ENCODE results near the gene MLH3.

The MLH3 gene

DNA sequence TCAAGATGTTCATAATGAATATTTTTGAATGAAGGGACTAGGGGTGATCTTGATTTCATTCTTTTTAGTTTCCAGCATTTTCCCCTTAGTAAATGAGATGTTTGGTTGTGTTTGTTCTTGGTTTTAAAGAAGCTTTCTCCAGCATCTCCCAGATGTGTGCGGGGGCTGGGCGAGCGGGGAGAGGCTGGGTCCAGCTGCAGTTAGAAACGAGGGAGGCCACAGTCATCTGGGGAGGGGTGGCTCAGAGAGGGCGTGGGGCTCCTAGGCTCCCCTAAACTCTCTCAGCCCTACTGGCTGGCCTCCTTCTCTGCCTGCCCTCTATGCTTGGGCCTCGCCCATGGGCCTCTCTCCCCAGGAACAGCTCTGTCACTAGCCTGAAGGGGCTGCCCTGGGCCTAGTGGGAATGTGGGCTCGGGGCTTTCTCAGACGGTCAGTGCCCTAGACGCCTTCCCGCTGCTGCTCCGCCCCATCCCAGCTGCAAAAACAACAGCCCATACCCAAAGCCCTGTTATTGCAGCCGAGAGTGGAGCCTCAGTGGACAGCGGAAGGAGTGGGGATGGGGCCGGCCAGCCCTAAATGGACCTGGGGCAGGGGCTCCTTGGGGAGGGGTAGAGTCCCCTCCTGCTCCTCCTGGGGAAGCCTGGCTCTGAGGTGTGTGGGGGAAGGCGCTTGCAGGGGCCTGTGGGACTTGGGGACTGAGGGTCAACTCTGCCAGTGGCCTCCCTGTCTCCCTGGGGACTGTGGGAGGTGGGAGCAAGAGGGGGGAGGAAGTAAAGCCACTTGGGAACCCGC lies 66.8 kb downstream of the MLH3 start:
- no peak for DNase-seq (ENCODE audit: low read depth in 2 of 2)

GRCh38 chr14:74983343-74983742 lies 67.9 kb downstream of the MLH3 start:
- DNase-seq (ENCODE audit: low read depth in 2 of 2) = no peak

- DNase-seq (ENCODE audit: low read depth in 2 of 2) = no peak
Measured at GRCh38 chr14:74982661-74983060, 68.6 kb downstream of the MLH3 start.

DNA sequence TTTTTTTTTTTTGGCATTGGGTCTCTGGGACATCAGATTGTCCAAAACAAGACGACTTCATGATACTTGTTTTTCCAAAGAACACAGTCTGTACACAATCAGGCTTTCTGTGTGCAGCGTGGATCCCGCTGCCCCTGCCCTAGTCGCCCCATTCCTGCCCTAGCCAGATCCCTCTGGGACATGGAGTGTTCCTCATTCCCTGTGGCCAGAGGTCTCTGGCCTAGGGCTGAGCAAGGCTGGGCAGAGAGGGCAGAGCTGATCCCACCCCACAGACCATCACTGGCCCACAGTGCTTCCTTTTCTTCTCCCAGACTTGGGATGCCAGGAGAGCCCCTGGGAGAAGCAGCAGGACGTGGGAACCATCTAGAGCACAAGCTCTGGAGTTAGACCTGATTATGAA lies 69.4 kb downstream of the MLH3 start:
- DNase-seq (ENCODE audit: low read depth in 2 of 2) = no peak

GRCh38 chr14:74981462-74981782 lies 69.8 kb downstream of the MLH3 start:
- DNase-seq (ENCODE audit: low read depth in 2 of 2) = no peak

- DNase-seq (ENCODE audit: low read depth in 2 of 2) = no peak
Measured at GRCh38 chr14:74980731-74981461, 70.4 kb downstream of the MLH3 start.

DNA sequence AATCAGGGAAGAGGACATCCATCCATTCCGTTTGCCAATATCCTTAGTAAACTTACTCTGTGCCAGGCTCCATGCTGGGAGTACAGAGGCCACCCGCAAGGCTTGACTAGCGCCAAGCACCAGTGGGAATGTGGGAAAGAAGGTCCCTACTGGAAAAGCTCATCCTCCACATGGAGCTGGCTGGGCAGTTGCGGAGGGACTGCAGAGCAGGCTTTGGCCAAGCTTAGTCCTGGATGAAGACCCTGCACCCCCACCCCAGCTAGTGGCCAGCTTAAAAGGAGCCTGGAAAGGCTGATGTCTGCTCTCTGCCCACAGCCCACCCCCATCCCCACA lies 70.9 kb downstream of the MLH3 start:
- DNase-seq (ENCODE audit: low read depth in 2 of 2) = no peak

GRCh38 chr14:74979442-74980397 lies 71.5 kb downstream of the MLH3 start:
- no peak for DNase-seq (ENCODE audit: low read depth in 2 of 2)

- DNase-seq (ENCODE audit: low read depth in 2 of 2) = no peak
Measured at GRCh38 chr14:74979029-74979428, 72.2 kb downstream of the MLH3 start.

- no peak for DNase-seq (ENCODE audit: low read depth in 2 of 2)
Measured at GRCh38 chr14:74978416-74978947, 72.8 kb downstream of the MLH3 start.

- no peak for DNase-seq (ENCODE audit: low read depth in 2 of 2)
Measured at GRCh38 chr14:74977901-74978385, 73.3 kb downstream of the MLH3 start.

- DNase-seq (ENCODE audit: low read depth in 2 of 2) = no peak
Measured at GRCh38 chr14:74977164-74977900, 73.9 kb downstream of the MLH3 start.

GRCh38 chr14:74976264-74977113 lies 74.8 kb downstream of the MLH3 start:
- DNase-seq (ENCODE audit: low read depth in 2 of 2) = no peak

GRCh38 chr14:74975059-74975810 lies 76.0 kb downstream of the MLH3 start:
- DNase-seq (ENCODE audit: low read depth in 2 of 2) = no peak

DNA sequence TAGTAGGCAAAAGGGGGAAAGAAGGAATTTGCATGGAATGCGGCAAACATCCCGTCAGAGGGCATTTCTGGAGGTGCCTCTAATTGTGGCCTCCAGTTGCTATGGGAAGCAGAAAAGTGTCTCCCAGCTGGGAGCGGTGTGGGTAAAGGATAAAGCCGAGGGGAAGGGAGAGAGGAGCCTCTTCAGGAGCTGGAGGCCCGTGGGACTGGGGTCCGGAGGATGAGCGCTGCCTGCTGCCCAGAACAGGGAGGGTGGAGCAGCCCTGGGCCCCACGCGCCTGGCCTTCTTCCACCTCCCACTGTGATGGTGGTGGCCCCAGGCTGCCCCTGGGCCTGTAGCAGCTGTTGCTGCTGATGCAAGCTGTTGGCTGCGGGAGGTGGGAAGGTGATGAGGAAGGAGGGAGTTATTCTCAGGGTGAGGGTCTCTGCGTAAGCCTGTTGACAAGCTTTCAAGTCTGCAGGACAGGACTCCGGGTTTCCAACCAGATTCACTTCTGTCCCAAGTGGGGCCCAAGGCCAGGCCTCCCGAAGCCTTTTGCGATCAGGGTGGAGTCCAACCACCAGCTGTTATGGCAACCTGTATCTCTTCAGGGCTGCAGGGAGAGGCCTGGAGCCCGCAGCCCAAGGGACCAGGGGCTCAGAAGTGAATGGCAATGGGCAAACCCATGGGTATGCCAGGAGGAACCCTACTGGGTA lies 76.8 kb downstream of the MLH3 start:
- no peak for DNase-seq (ENCODE audit: low read depth in 2 of 2)

DNA sequence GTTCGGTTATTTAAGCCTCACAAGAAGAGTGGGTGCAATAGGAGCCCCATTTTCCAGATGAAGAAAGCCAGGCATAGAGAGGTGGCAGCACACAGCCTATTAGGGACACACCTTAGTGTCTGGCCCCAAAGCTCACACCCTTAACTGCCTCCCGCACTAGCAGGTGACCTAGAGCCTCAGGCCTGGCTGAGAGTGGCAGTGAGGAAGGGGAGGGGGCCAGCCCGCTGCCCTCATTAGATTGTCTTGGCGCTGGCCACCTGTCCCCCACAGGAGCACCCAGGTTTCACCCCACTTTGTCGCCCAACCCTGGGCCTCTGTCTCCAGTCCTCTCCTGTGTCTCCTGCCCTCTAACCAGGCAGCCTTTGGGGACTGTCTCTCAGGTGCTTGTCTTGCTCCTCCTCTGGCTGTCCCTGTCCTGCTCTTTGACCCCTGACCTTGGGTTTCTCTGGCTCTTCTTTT lies 77.3 kb downstream of the MLH3 start:
- DNase-seq (ENCODE audit: low read depth in 2 of 2) = no peak

- DNase-seq (ENCODE audit: low read depth in 2 of 2) = no peak
Measured at GRCh38 chr14:74973003-74973653, 78.1 kb downstream of the MLH3 start.

- no peak for DNase-seq (ENCODE audit: low read depth in 2 of 2)
Measured at GRCh38 chr14:74968811-74969210, 82.5 kb downstream of the MLH3 start.
